HEK293T (cell line): Measurements from ENCODE around the gene ATP11A.
"Not testable (repeated sequence)": the region's sequence is repeated elsewhere in the genome, so short reads cannot be mapped to it uniquely, and the experiment has no call there.

ENCODE experiments used
- CTCF ChIA-PET: fragments of 350-600 bp; formaldehyde crosslinking; extraction: SDS; loops from one replicate; lab custom pipeline; 2021; ENCODE audit warnings: antibody characterized with exemption, inconsistent platforms; lab: Yijun Ruan, JAX
- POLR2A ChIA-PET: fragments of 350-600 bp; formaldehyde crosslinking; extraction: SDS; loops from one replicate; lab custom pipeline; 2020; ENCODE audit warnings: antibody characterized with exemption, inconsistent platforms; lab: Yijun Ruan, JAX
- DNase-seq: peaks from one replicate; pipeline ENCODE4 v3.0.0; 2012; ENCODE audit warnings: mixed read lengths; ENCODE audit errors: extremely low spot score
- ARNT ChIP-seq: fragments of 450-650 bp; IDR thresholded peaks from 2 replicates; pipeline ENCODE4 v1.6.1; 2017; ENCODE audit warnings: mild to moderate bottlenecking
- BHLHE40 ChIP-seq: fragments of 450-650 bp; IDR thresholded peaks from 2 replicates; pipeline ENCODE4 v1.6.1; 2016; ENCODE audit warnings: mild to moderate bottlenecking, moderate library complexity, borderline replicate concordance
- CTBP1 ChIP-seq: fragments of 450-650 bp; IDR thresholded peaks from 2 replicates; pipeline ENCODE4 v1.6.1; 2016; ENCODE audit warnings: borderline replicate concordance
- ELF4 ChIP-seq: fragments of 450-650 bp; IDR thresholded peaks from 2 replicates; pipeline ENCODE4 v1.6.1; 2017; ENCODE audit warnings: antibody characterized with exemption
- FOXA1 ChIP-seq: fragments of 450-650 bp; IDR thresholded peaks from 2 replicates; pipeline ENCODE4 v1.6.1; 2016; ENCODE audit warnings: mild to moderate bottlenecking
- FOXK2 ChIP-seq: fragments of 450-650 bp; IDR thresholded peaks from 2 replicates; pipeline ENCODE4 v1.6.1; 2016; ENCODE audit warnings: mild to moderate bottlenecking
- FOXM1 ChIP-seq: fragments of 450-650 bp; IDR thresholded peaks from 2 replicates; pipeline ENCODE4 v1.6.1; 2017; ENCODE audit warnings: mild to moderate bottlenecking, borderline replicate concordance
- HDGF ChIP-seq: fragments of 450-650 bp; IDR thresholded peaks from 2 replicates; pipeline ENCODE4 v1.6.1; 2017; ENCODE audit warnings: antibody characterized with exemption, borderline replicate concordance
- L3MBTL2 ChIP-seq: fragments of 450-650 bp; conservative IDR thresholded peaks from 2 replicates; pipeline ENCODE4 v1.6.1; 2016; ENCODE audit warnings: mild to moderate bottlenecking
- LEF1 ChIP-seq: fragments of 450-650 bp; IDR thresholded peaks from 2 replicates; pipeline ENCODE4 v1.6.1; 2017; ENCODE audit warnings: mild to moderate bottlenecking, borderline replicate concordance
- NFRKB ChIP-seq: fragments of 450-650 bp; IDR thresholded peaks from 2 replicates; pipeline ENCODE4 v1.6.1; 2016; ENCODE audit warnings: mild to moderate bottlenecking, moderate library complexity
- SP1 ChIP-seq: fragments of 450-650 bp; IDR thresholded peaks from 2 replicates; pipeline ENCODE4 v1.6.1; 2017
- SUZ12 ChIP-seq: fragments of 450-650 bp; IDR thresholded peaks from 2 replicates; pipeline ENCODE4 v1.6.1; 2016; ENCODE audit warnings: mild to moderate bottlenecking
- TARDBP ChIP-seq: fragments of 450-650 bp; IDR thresholded peaks from 2 replicates; pipeline ENCODE4 v1.6.1; 2016
- ZNF384 ChIP-seq: fragments of 450-650 bp; IDR thresholded peaks from 2 replicates; pipeline ENCODE4 v1.6.1; 2016
- TF ChIP-seq, protein P1 (sequence below): fragments of 450-650 bp; IDR thresholded peaks from 2 replicates; pipeline ENCODE4 v1.6.1; 2016

Gene ATP11A

GRCh38 chr13:112783135-112783977 is 93.5 kb downstream of the ATP11A start:
- ChIA-PET CTCF (interaction anchor here (0.6 kb wide), 1 partner anchor 44 kb away, joined by 4 read pairs; no protein-coding TSS in a partner anchor), POLR2A (no interaction called here)
- DNase-seq: no peak
- TF ChIP-seq FOXM1 (no peak), FOXK2 (no peak), L3MBTL2 (no peak), FOXA1 (no peak), CTBP1 (no peak), SUZ12 (no peak), ZNF384 (no peak), ARNT (no peak), ELF4 (no peak), HDGF (no peak), BHLHE40 (no peak), LEF1 (no peak), TARDBP (no peak), NFRKB (no peak), SP1 (no peak)
- TF ChIP-seq, protein P1, sequence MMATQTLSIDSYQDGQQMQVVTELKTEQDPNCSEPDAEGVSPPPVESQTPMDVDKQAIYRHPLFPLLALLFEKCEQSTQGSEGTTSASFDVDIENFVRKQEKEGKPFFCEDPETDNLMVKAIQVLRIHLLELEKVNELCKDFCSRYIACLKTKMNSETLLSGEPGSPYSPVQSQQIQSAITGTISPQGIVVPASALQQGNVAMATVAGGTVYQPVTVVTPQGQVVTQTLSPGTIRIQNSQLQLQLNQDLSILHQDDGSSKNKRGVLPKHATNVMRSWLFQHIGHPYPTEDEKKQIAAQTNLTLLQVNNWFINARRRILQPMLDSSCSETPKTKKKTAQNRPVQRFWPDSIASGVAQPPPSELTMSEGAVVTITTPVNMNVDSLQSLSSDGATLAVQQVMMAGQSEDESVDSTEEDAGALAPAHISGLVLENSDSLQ: no peak

DNA sequence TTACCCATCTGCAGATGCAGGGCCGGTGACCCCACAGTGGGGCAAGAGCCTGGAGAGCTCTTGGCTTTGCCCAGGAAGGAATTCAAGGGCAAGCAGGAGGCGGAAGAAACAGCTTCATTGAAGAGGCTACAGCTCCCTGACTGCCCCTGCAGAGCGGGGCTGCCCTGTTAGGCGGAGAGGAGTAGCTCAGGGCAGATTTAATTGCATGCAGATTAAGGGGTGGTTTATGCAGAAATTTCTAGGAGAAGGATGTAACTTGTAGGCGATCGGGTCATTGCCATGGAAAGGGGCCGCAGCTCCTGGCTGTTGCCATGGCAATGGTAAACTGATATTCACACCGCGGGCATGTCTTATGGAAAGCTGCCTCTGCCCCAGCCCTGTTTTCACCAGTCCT is 94.1 kb downstream of the ATP11A start:
- TF ChIP-seq, protein P1: no peak
- TF ChIP-seq LEF1: no peak
- TF ChIP-seq FOXA1: no peak
- TF ChIP-seq CTBP1: no peak
- no peak for TF ChIP-seq L3MBTL2
- no peak for TF ChIP-seq NFRKB
- TF ChIP-seq ELF4: no peak
- TF ChIP-seq FOXM1: no peak
- no peak for DNase-seq
- ChIA-PET POLR2A (no interaction called here), CTCF (interaction anchor here (0.6 kb wide), 1 partner anchor 44 kb away, joined by 4 read pairs; no protein-coding TSS in a partner anchor)

DNA sequence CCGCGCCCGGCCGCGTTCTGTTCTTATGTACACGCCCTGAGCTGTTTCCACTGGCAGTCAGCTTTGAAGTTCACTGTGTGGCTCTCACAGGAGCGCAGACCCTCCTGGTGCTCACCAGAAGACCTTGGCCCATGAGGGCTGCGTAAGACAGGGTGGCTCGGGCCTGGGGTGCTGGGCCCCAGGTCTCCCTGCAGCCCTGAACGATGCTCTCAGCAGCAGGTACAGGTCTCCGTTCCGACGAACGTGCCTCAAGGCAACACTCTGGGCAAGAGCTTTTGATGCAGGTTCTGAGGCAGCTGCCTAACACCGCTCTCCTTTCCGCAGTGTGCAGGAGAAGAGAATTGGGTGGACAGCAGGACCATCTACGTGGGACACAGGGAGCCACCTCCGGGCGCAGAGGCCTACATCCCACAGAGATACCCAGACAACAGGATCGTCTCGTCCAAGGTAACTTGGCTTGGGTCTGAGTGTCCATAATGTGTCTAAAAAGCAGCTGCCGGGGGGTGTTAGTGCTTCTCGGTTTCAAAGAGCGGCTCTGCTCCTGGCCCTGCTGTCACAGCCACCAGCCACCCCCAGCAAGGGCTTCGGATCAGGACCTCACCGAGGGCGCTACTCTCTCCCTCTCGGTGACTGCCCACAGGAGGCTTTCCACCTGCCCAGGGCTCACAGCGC is 95.1 kb downstream of the ATP11A start:
- DNase-seq: no peak
- TF ChIP-seq HDGF: no peak
- TF ChIP-seq ELF4: no peak
- no peak for TF ChIP-seq BHLHE40
- no peak for TF ChIP-seq FOXM1
- no peak for TF ChIP-seq CTBP1
- no peak for TF ChIP-seq TARDBP
- no peak for TF ChIP-seq L3MBTL2
- TF ChIP-seq FOXA1: no peak
- no peak for TF ChIP-seq SP1
- no peak for TF ChIP-seq NFRKB
- no peak for TF ChIP-seq SUZ12
- TF ChIP-seq, protein P1: no peak
- no peak for TF ChIP-seq ZNF384
- CTCF ChIA-PET: no interaction called here
- POLR2A ChIA-PET: no interaction called here

GRCh38 chr13:112785483-112785856 is 95.6 kb downstream of the ATP11A start:
- ChIA-PET CTCF (no interaction called here), POLR2A (no interaction called here)
- TF ChIP-seq ARNT: no peak
- TF ChIP-seq ZNF384: no peak
- no peak for TF ChIP-seq FOXM1
- TF ChIP-seq ELF4: no peak
- no peak for TF ChIP-seq TARDBP
- TF ChIP-seq FOXK2: no peak
- TF ChIP-seq CTBP1: no peak
- TF ChIP-seq SP1: no peak
- TF ChIP-seq L3MBTL2: no peak
- no peak for DNase-seq

GRCh38 chr13:112786810-112787209 is 97.0 kb downstream of the ATP11A start:
- POLR2A ChIA-PET, CTCF ChIA-PET, DNase-seq: not testable (repeated sequence)

DNA sequence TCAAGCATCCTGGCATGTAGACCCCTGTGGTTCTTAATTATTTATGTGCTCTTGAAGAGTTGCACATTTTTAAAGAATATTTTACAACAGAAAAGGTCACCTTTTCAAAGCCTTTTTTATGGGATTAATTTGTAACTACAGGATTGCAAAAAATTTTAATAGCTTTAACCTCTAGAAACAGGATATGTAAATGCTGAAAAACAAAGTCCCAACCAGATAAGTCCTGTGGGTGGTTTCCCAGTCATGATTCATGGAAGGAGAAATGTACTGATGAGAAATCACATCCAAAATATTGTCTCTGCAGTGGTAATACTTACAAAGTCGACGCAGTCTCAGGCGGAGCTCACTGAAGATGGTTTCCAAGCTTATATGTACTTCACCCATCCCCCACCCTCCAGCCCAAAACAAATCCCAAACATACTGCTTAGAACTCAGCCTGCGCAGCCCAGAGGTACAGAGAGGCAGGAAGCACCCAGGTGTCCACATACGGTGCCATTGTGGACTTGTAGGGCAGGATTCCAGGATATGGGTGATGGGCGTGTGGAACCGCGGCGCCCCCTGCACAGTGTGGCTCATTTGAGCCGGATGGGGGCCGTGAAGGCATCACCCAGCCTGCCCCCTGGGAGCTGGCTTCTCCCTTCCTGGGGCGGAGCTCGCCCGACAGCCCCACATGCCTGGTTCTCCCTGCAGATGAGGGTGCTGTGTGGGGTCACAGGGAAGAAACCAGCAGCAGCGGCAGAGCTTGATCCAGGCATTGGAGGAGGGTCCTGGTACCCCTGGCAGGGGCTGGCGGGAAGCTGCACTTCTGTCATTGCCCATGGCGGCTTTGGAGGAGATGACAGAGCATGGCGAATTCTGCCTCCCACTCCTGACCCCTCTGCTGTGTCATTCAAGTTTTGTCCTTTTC is 101.2 kb downstream of the ATP11A start:
- CTCF ChIA-PET: no interaction called here
- DNase-seq: no peak
- TF ChIP-seq TARDBP: no peak
- POLR2A ChIA-PET: no interaction called here
